Activated CD4-positive, alpha-beta T cell treated with anti-CD3 and anti-CD28 coated beads for 48 hours (primary cell): Measurements from ENCODE around the gene SMAD6.
"Not testable (repeated sequence)": the region's sequence is repeated elsewhere in the genome, so short reads cannot be mapped to it uniquely, and the experiment has no call there.

Experiments used
- DNase-seq: peaks from one replicate; pipeline ENCODE4 v3.0.0-alpha.2; 2020

SMAD6 gene

DNA sequence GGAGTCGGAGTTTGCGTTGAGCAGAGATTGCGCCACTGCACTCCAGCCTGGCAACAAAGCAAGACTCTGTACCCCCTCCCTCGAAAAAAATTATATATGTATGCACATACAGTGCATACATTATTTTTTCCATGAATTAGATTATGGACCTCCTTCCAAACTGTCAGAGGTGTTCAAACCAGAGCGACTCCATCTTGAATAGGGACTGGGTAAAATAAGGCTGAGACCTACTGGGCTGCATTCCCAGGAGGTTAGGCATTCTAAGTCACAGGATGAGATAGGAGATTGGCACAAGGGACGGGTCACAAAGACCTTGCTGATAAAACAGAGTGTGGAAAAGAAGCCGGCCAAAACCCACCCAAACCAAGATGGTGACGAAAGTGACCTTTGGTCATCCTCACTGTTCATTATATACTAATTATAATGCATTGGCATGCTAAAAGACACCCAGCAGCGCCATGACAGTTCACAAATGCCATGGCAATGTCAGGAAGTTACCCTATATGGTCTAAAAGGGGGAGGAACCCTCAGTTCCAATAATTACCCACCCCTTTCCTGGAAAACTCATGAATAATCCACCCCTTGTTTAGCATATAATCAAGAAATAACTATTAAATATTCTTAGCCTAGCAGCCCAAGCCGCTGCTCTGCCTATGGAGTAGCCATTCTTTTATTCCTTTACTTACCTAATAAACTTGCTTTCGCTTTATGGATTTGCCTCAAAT, 126.9 kb downstream of the SMAD6 start:
- DNase-seq, result not testable (repeated sequence)

DNA sequence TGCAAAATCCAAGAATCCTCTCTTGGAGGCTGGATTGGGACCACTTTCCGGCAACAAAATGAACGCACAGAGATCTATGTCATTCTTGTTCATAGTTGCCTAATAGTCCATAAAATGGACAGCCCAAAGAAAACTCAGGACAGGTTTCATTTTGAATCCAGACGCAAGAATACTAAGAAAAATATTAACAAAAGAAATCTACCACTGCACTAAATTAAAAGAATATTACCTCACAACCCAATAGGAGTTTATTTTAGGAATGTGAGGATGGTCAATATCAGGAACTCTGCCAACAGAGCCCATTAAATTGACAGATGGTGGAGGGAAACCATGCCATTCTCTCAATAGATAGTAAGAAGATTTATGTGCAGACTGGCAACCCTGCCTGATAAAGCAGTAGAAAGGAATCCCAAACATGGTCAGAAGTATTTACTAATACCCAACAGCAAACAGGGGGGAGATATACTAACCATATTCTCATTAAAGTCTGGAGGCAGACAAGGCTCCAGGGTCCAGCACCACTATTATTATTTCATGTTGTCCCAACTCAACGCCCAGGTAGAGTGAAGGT, 127.6 kb downstream of the SMAD6 start:
- no peak for DNase-seq

DNA sequence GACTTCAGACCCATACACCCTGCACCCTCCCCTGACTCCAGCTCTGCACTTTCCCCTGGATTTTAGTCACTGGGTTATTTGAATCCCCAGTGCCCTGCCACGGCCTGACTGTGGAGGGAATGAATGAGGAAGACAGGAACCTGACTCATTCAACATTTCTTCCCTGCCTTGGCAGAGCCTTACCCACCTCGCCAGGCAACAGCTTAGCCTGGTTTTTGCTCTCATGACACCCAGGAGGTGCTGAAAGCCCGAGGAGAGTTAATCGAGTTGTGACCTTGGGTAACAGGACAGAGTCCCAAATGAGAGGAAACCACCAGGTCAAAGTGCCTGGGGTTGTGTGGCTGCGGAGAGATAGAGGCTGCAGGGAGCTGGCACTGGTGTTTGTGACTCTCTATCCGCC, 128.3 kb downstream of the SMAD6 start:
- no peak for DNase-seq

DNA sequence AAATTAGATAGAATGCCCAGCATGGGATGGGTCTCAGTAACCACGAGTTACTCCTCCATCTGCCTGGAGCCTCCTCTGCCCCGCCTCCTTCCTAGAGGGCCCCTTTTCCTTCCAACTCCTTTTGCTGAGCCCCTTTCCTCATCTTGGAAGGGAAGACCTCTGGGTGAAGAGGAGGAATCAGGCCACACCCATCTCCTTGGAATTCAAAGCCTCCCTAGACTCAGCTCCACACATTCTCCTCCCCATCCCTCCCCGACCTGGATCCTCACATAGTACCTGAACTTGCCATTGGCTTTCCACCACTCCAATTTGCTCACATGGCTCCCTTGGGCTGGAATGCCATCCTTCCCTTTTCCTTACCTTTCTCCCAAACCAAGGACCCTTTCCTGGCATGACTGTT, 128.8 kb downstream of the SMAD6 start:
- no peak for DNase-seq

DNA sequence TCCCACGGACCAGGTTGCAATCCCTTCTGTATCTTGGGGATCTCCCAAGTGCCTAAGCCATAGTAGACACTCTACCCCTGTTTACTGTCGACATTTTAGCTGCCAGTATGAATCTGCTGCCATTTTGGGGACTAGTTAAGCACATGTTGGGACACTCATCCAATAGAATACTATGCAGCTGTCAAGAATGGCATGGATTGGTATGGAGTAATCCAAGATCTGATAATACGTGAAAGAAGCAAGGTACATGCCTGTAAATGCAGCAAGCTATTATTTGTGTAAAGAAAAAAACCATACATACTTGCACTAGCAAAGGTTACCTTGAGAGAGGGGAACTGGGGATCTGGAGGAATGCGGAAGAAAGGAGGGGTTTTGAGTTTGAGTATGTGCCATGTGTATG, 129.3 kb downstream of the SMAD6 start:
- no peak for DNase-seq

DNA sequence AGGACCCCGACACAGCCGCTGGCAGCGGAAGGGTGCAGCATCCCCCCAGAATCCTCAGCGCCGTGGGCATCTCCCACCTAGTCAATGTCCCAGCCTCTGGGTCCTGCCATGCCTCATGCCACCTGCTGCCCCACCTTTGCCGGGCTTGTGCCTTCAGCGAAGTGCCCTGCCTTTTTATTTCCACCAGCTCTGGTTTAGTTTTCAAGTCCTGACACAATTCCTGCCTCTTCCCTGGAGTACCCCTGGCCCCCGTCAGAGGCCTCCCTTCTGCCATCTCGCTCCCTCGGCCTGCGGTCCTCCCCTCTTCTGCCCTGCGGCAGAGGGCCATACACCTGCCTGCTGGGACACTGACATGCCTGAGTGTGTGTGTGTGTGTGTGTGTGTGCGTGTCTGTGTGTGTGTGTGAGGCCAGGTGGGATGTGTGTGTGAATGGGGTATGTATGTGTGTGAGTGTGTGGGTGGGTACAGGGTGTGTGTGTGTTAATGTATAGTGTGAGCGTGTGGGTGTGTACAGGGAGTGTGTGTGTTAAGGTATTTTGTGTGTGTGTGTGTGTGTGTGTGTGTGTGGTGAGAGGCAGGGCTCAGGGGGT, 129.9 kb downstream of the SMAD6 start:
- no peak for DNase-seq
